ENCODE measurements around the gene CCDC8.

CCDC8 gene

DNA sequence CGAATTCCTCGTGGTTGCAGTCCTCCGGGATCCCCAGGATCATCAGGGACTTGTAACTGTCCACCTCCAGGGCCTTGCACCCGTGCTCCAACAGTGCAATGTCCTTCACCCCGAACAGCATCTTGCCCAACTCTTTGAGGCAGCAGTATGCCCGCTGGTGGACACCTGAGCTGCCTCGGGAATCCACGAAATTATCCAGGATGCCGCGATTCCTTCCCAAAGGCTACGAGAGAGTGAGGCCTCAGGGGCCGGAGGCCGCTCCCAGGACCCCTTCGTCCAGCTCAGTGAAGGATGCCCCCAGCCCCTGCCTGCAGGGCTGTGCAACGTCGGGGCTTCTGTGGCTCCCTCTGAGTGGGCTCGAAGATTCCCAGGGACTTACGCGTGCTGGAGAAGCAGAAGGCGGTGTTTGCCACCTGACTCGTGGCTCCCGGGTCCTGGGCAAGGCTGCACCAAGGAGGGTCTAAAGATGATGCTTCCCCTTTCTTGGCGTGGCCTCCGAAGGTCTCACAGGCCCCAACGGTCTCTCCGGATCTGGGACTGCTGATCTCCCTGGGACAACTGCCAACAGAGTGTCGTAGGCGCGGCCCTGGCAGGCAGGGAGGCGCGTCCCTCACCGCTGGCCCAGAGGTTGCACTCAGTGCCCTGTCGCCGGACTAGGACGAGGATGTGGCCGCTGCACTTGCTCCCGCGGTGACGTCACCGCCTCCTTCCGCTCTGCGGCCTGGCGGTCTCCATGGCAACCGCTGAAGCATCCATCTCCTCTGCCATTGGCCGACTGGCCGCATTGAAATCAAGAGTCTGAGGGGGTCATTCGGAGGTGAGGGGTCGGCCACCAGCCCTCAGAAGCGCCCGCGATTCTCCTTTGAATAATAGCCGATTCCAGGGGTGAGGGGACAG lies 15.1 kb upstream of the CCDC8 start, which contains the start of gene PNMA8C:
TSS of gene PNMA8C (minus strand) at position 698 of the 897 bp plus-strand sequence. CDS start at position 121, 577 bp downstream.
- no peak for DNase-seq (ENCODE audit: low read depth)
- peak within 1 kb of the TSS; percentile 38 for H3K4me3 ChIP-seq (ENCODE audit: low read length)
- TF ChIP-seq, protein P1, sequence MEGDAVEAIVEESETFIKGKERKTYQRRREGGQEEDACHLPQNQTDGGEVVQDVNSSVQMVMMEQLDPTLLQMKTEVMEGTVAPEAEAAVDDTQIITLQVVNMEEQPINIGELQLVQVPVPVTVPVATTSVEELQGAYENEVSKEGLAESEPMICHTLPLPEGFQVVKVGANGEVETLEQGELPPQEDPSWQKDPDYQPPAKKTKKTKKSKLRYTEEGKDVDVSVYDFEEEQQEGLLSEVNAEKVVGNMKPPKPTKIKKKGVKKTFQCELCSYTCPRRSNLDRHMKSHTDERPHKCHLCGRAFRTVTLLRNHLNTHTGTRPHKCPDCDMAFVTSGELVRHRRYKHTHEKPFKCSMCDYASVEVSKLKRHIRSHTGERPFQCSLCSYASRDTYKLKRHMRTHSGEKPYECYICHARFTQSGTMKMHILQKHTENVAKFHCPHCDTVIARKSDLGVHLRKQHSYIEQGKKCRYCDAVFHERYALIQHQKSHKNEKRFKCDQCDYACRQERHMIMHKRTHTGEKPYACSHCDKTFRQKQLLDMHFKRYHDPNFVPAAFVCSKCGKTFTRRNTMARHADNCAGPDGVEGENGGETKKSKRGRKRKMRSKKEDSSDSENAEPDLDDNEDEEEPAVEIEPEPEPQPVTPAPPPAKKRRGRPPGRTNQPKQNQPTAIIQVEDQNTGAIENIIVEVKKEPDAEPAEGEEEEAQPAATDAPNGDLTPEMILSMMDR (conservative IDR thresholded peaks at IDR 0.05; ENCODE audit: low read depth, low read length): no peak

DNA sequence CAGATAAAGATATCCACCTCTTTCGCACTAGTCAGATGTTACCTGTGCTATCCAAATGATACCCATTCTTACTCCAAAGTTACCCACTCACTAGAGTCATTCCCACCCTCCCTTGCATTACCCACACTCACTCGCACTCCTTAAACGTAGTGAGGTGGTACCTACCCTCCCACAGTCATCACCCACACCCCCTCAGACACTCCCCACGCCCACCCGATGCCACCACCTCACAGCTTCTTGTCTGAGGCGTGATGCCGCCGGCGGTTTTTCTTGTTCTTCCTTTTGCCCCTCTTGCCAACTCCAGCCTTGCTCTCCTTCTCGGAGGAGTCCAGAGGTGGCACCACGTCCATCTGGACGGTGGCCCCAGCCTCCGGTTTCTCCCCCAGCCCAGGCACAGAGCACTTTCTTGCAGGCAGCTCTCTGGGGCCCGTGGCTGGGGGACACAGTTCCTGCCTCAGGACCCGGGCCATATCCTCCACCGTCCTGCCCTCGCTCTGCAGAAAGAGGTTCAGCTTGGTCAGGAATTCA lies 14.2 kb upstream of the CCDC8 start:
- TF ChIP-seq, protein P1 (conservative IDR thresholded peaks at IDR 0.05; ENCODE audit: low read depth, low read length): no peak
- no peak for DNase-seq (ENCODE audit: low read depth)
- H3K4me3 ChIP-seq (ENCODE audit: low read length): no peak overlapping the region

DNA sequence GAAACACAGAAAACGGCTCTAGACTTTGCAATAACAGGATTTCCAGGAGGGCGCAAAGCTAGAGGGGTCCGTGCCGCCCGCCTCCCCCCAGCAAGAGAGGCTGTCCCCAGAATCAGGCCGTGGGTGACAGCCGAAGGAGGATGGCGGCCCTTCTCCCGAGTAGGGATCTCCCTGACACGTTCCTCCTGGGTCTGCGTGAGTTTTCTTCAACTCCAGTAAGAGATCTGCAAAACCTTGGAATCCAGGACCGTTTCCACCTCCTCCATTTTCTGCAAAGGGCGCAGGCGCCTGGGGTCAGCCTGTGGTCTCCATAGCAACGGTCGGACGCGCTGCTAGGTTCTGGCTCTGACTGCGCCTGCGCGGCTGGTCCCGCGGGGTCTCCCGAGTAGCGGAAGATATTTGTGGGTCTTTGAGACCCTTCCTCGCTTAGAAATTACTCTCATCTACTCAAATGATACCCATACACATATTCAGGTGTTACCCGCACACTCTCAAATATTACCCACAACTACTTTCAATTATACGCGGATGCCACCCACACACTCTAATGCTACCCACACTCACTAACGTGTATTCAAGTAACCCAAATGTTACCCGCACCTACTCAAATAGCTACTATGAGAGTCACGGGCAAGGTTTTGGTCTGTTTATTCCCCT lies 13.3 kb upstream of the CCDC8 start:
- H3K4me3 ChIP-seq (ENCODE audit: low read length): peak overlapping the region; percentile 59
- TF ChIP-seq, protein P1 (conservative IDR thresholded peaks at IDR 0.05; ENCODE audit: low read depth, low read length): no peak
- DNase-seq (ENCODE audit: low read depth): no peak

DNA sequence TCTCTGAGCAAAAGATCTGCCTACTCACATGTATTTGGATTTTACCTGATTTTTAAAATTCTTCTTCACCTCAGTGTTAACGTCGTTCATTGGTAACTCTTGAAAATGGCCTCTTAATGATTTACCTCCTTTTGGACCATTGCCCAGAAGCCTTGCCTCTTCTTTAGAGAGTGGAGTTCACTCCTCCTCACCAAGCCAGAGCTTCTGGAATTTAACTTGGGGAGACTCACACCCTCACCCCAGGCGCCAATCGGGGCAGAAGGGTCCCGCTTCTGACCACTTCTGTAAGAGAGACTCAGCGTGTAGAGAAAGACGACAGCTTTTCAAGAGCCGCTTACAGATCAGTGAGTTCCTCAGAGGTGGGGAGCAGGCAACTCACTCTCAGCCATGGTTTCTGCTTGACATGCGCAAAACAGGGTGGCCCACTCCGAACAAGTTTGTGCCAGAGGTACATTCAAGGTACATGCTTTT lies 12.7 kb upstream of the CCDC8 start:
- TF ChIP-seq, protein P1 (conservative IDR thresholded peaks at IDR 0.05; ENCODE audit: low read depth, low read length): no peak
- no peak for DNase-seq (ENCODE audit: low read depth)
- H3K4me3 ChIP-seq (ENCODE audit: low read length): peak overlapping the region; percentile 59

DNA sequence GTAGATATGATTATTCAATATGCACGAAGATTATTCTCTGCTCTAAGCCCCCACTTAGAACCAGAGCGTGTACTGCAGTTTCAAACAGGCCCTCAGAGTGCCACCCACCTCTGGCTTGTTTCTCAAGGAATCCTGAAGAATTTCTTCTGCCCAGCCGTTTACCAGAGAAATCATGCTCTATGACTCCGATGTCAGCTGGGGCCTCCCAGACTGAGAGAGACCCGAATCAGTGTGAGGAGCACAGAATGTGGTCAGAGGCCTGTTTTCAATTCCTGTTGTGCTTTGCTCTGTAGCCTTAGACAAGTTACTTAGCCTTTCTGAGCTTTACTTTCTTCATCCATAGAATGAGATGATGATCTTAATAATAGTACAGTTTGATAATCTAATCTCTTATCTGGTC lies 9.8 kb upstream of the CCDC8 start:
- no peak overlapping the region for H3K4me3 ChIP-seq (ENCODE audit: low read length)
- DNase-seq (ENCODE audit: low read depth): no peak
- TF ChIP-seq, protein P1 (conservative IDR thresholded peaks at IDR 0.05; ENCODE audit: low read depth, low read length): no peak

DNA sequence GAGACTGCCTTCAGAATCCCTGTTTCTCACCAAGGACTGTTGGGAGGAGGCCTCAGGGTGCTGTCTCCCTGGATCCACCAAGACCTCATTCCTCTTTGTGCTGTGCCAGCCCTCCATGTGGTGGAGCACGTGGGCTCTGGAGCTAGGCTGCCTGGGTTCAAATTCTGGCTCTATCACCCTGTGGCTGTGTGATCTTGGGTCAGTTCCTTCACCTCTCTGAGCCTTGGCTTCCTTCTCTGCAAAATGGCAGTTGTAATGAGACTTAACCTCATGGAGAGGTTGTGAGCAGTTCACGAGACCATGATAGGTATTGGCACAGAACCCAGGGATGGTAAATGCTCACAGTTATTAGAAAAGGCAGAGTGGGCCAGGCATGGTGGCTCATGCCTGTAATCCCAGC lies 9.0 kb upstream of the CCDC8 start:
- H3K4me3 ChIP-seq (ENCODE audit: low read length): no peak overlapping the region
- DNase-seq (ENCODE audit: low read depth): no peak
- TF ChIP-seq, protein P1 (conservative IDR thresholded peaks at IDR 0.05; ENCODE audit: low read depth, low read length): no peak

All from retinal pigment epithelial cell (primary cell).